Stomach (tissue), 4 donors: ENCODE data around the gene MICALL1.

Source experiments
- POLR2A ChIP-seq, 4 donors: fragments of 450-650 bp; IDR thresholded peaks; one replicate each; pipeline ENCODE4 v1.6.1; 2016; ENCODE audit warnings: antibody characterized with exemption in 4 of 4, control low read depth in 2 of 4, mild to moderate bottlenecking in 1 of 4, moderate library complexity in 1 of 4
- POLR2AphosphoS5 ChIP-seq, 3 donors: sonication (generic); formaldehyde crosslinking; IDR thresholded peaks; one replicate each; pipeline ENCODE4 v1.6.1; 2016; ENCODE audit warnings: antibody characterized with exemption in 3 of 3

DNA sequence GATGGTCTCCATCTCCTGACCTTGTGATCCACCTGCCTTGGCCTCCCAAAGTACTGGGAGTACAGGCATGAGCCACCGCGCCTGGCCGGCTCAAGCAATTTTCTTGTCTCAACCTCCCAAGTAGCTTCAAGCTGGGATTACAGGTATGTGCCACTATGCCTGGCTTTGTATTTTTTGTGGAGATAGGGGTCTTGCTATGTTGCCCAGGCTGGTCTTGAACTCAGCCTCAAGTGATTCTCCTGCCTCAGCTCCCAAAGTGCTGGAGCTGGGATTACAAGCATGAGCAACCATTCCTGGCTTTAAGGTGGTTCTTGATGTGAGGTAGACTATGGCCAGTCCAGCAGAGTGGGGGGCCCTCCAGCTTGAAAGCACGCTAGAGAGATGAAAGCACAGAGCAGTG, 55.0 kb downstream of the MICALL1 start:
- TF ChIP-seq POLR2AphosphoS5 (IDR thresholded peaks at IDR 0.05) (no peak), POLR2A (IDR thresholded peaks at IDR 0.05) (no peak)
